ENCODE measurements around the gene WWOX.

GRCh38 chr16:78659668-78660217, 560.3 kb downstream of the WWOX start:
- TF ChIP-seq ZNF274 (IDR thresholded peaks at IDR 0.05; ENCODE audit: low read depth, low read length) (no peak), YY1 (IDR thresholded peaks at IDR 0.05; ENCODE audit: insufficient read depth, insufficient read length) (no peak), SUZ12 (IDR thresholded peaks at IDR 0.05; ENCODE audit: extremely low read depth, insufficient read depth, insufficient read length) (no peak)

Data from NT2/D1 (cell line).